ENCODE results near the gene TNK1.
"Not testable (repeated sequence)": the region's sequence is repeated elsewhere in the genome, so short reads cannot be mapped to it uniquely, and the experiment has no call there.

TNK1 gene

DNA sequence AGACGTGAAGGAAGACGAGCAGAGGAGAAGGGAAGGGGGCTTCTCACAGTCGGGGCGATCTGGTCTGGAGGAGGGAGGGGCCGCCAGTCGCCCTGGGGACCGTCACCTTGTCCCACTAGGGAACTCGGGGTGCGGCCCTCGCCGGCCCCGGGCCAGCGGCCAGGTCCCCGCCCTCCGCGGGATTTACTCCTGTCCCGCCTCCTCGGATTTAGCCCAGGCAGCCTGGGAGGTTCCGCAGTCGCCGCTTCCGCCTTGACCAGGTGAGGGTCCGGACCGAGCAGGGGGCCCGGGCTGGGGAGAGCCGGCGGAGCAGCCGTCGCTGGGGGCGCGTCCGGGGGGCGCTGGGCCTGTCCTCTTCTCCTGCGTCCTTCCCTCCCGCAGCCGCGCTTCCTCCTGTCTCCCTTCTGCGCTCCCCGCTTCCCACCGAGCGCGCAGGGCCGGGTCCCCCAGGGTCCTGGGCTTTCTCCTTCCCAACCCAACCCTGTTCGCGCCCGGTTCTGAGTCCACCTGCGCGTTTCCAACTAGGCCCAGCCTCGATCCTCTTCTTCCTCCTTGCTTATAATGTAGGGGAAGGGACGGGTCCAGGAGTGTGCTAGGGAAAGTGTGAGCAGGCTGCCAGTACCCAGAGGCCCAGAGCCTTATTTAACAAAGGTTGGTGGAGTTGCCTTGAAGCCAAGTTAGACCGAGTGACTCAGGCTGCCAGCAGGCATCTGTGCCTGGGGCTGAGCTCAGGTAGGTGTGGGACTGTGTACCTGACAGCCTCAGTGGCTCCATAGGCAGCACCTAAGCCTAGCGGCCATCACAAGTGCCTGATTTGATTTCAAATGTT, at the start of gene TNK1:
TSS of gene TNK1 (plus strand) at position 235 of the 829 bp plus-strand sequence. CDS start 1,838 bp downstream, outside the sequence.
- DNase-seq (ENCODE audit: low read depth in 3 of 3), result no peak

DNA sequence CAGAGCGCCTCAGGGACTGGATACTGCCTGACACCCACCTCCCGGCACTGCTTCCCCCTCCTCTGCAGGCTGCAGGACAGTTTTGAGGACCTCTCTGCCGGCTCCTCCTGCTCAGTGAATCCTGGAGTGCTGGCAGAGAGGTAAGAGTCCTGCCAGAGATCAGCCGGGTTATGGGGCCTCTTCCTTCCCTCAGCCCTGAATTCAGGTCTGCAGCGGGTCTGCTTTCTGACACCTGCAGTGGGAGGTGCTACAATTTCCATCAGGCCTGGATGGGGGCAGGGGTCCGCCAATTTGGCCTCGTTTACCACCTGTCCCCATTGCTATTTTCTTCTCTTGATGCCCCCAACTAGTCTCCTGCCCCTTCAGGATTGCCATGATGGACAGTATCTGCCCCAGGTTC, 48.8 kb upstream of the TNK1 start:
- DNase-seq (ENCODE audit: low read depth in 3 of 3), result no peak

DNA sequence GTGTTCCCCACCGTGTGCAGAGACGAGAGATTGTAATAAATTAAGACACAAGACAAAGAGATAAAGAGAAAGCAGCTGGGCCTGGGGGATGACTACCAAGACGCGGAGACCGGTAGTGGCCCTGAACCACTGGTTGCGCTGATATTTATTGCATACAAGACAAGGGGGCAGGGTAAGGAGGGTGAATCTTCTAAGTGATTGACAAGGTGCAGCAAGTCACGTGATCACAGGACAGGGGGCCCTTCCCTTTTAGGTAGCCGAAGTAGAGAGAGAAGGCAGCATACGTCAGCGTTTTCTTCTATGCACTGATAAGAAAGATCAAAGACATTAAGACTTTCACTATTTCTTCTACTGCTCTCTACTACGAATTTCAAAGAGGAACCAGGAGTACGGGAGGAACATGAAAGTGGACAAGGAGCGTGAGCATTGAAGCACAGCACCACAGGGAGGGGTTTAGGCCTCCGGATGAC, 48.3 kb upstream of the TNK1 start:
- DNase-seq (ENCODE audit: low read depth in 3 of 3), result not testable (repeated sequence)

DNA sequence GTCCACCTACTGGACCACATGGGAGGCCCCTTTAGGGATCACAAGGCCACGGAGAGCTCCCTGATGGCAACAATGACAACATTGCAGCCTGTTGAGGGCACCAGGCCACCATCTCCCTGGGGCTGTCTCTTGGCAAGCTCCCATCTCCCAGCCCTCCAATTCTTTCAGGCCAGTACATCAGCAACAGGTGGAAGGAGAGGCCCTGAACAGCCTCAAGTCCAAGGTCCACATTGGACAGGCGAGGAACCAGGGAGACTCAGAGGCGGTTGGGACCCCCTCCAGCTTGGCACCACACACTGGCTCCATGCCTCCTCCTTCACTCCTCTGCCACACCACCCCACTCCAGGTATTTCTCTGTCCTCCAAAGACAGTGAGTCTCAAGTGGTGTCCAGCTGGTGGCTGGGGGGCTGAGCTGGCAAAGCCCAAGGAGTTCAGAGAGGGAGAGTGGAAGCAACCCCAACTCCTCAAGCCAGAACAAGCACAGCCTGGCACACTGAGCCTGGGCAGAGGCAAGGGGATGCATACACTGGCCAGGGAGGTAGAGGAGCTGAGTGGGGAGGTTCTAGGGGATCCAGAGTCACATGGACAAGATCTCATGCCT, 45.9 kb upstream of the TNK1 start:
- no peak for DNase-seq (ENCODE audit: low read depth in 3 of 3)

DNA sequence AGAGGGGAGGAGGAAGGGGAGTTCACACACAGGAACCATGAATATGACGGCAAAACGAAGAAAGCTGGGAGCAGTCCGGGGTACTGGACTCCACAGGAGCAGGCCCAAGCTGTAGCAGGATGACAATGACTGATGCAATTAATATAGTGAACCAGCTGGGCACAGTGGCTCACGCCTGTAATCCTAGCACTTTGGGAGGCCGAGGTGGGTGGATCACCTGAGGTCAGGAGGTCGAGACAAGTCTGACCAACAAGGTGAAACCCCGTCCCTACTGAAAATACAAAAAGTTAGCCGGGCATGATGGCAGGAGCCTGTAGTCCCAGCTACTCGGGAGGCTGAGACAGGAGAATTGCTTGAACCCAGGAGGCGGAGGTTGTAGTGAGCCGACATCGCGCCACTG, 45.1 kb upstream of the TNK1 start:
- not testable (repeated sequence) for DNase-seq (ENCODE audit: low read depth in 3 of 3)

DNA sequence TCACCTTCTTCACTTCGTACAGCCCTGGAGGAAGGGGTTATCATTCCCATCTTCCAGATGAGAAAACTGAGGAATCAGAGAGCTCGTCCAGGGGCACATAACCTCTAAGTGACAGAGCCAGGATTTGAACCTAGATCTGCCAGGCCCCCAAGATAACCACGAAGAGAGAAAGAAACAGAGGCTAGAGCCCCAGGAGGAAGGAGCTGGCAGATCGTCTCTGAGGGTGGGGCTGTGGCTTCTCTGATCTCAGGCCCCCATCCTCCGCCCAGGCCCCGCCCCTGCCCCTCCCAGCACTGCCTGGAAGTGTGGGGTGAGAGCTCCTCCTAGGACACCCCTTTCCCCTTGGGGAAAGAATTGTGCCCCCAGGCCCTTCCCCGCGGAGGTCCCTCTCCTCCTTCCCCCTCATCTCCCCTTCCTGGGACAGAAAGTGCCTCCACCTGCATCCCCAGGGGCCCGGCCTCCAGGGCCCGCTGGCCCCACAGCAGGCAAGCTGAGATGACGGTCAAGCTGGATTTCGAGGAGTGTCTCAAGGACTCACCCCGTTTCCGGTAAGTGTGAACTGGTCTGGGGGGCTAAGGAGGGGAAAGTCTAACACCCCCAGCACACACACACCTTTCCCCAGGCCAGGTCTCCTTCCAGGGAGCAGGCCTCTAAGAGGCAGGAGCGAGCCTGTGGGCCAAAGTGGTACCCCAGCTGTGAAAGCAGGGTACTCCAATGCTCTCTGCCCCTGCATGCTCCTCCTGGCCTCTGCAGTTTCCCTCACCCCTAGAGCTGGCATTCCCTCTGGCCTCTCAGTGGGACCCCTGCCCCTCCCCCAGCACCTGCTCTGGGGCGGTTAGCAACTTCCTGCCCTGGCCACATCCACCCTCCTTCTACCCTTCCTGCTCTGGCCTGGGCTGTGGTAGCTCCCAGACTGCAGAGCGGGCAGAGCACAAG, 44.4 kb upstream of the TNK1 start, which contains the start of gene ACAP1:
TSS of gene ACAP1 (plus strand) at position 290 of the 936 bp plus-strand sequence. CDS start at position 496, 206 bp downstream.
- DNase-seq (ENCODE audit: low read depth in 3 of 3), result peak; percentile 68 to 89 (median 70)

DNA sequence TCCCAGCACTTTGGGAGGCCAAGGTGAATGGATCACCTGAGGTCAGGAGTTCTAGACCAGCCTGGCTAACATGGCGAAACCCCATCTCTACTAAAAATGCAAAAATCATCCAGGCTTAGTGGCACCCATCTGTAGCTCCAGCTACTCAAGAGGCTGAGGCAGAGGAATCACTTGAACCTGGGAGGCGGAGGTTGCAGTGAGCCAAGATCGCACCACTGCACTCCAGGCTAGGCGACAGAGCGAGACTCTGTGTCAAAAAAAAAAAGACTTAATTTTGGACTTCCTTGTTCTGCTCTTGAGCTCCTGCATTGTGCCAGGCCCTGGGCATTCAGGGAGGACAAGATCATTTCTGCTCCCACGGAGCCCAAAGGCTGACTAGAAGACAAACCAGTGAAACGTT, 43.3 kb upstream of the TNK1 start:
- DNase-seq (ENCODE audit: low read depth in 3 of 3), result not testable (repeated sequence)

DNA sequence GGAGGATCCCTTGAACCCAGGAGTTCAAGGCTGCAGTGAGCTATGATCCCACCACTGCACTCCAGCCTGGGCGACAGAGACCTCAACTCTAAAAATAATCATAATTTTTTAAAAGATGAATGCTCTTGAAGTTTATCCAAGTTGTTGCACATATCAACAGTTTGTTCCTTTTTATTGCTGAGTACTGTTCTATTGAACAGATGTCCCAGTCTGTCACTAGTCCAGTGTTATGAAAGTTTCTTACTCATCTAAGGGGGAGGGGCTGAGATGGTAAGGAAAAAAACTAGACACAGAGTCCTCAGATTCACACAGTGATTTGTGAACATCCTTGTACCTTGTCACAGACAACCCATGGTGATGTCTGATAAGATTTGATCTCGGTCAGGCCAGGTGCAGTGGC, 40.7 kb upstream of the TNK1 start:
- DNase-seq (ENCODE audit: low read depth in 3 of 3), result no peak

DNA sequence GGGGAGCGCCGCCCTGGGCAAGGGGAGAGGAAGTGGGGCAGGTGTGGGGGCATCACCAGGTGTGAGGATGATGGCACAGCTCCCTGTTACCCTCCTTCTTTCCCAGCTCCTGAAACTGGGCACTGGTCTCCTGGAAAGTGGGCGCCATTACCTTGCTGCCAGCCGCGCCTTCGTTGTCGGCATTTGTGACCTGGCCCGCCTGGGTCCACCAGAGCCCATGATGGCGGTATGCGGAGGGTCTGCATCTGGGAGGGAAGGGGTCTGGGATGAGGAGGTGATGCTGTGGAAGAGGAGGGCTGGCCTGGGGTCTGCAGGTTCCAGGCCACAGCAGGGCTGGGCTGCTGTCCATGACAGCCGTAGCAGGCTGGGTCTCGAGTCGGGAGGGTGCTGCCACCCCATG, 39.0 kb upstream of the TNK1 start:
- no peak for DNase-seq (ENCODE audit: low read depth in 3 of 3)

DNA sequence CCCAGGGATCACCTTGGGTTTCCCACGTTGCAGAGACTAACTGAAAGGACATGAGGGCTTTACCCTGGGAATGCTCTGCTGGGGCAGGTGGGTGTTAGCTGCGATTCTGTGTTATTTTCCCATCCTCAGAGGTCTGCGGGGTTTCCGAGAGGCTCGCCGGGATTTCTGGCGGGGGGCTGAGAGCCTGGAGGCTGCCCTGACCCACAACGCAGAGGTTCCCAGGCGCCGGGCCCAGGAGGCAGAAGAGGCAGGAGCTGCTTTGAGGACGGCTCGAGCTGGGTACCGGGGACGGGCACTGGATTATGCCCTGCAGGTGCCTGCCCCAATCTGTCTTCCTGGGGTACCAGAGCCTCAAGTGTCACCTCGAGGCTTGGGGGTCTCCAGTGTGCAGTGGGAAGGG, 37.6 kb upstream of the TNK1 start:
- no peak for DNase-seq (ENCODE audit: low read depth in 3 of 3)

DNA sequence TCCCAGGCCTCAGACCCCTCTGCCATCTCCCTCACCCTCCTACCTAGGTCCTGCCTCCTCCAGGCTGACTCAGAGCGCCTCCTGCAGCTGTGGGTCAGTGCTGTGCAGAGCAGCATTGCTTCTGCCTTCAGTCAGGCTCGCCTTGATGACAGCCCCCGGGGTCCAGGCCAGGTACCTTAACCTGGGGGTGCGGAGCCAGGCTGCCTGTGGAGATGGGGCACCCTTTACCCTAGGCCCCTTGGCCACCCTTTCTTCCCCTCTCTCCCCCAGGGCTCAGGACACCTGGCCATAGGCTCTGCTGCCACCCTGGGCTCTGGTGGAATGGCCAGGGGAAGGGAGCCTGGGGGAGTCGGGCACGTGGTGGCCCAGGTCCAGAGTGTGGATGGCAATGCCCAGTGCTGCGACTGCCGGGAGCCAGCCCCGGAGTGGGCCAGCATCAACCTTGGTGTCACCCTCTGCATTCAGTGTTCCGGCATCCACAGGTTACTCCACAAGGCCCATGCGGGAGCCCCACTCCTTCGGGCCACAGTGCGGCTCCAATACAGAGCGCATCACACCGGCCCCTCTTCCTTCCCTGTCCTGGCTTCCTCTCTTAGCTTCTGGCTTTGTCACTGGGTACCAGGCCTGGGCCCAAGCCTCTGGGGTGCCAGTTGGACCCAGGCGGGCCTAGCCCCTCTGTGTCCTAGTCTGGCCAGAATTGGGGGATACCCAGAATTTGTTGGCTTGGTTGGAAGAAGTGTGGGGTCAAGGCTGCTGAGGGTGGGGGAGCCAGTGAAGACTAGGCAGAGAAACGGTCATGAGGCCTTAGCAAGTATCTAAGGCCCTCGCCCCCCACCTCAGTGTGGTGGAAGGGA, 33.9 kb upstream of the TNK1 start:
- DNase-seq (ENCODE audit: low read depth in 3 of 3), result no peak

DNA sequence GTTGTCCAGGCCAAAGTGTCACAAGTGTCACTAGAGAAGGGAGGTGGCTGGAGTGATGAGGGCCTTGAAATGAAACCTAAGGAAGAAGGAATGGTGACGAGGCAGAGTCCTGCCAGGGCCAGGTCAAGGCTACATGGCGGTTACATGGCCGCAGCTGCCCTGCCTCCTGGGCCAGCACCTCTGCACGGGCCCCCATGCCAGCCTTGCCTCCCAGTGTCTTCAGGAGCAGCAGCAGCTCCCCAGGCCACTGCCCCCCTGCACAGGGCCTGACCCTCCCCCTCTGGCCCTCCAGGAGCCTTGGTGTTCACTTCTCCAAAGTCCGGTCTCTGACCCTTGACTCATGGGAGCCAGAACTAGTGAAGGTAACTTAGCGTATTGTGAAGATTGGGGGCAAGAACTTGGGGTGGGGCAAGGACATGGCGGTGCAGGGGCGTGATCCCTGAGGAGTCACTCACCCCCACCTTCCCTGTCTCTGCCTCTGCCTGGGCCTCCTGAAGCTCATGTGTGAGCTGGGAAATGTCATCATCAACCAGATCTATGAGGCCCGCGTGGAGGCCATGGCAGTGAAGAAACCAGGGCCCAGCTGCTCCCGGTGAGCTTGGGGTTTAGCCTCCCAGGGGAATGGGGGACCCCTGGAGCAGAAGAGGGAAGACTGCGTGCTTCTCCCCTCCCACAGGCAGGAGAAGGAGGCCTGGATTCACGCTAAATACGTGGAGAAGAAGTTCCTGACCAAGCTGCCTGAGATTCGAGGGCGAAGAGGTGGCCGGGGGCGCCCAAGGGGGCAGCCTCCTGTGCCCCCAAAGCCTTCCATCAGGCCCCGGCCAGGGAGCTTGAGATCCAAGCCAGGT, 33.0 kb upstream of the TNK1 start:
- DNase-seq (ENCODE audit: low read depth in 3 of 3), result no peak

DNA sequence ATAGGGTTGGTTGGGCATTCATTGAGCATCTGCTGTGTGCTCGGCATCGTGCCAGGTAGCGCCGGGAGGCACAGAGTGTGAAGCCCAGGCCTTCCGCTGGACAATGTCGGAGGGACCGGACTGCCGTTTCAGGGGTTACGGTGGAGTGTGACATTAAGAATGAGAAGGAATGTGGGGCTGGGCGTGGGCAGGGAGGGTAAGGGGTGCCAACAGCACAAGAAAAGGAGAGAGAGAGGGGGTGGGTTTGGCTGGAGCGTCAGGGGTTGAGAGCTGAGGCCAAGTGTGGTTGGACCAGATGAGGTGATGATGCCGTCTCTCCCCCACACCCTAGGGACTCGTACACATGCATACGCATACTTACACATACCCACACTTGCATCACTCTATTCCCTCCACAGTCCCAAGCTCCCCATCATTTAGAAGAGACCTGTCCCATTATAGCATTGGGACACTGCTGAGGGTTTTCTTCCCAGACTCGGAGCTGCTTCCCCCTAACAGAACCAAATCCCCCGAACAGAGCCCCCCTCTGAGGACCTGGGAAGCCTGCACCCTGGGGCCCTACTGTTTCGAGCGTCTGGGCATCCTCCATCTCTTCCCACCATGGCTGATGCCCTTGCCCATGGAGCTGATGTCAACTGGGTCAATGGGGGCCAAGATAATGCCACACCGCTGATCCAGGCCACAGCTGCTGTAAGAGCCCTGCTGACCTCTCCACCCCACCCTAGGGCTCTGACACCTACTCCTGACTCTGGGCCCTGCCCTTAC, 32.2 kb upstream of the TNK1 start:
- DNase-seq (ENCODE audit: low read depth in 3 of 3), result no peak

DNA sequence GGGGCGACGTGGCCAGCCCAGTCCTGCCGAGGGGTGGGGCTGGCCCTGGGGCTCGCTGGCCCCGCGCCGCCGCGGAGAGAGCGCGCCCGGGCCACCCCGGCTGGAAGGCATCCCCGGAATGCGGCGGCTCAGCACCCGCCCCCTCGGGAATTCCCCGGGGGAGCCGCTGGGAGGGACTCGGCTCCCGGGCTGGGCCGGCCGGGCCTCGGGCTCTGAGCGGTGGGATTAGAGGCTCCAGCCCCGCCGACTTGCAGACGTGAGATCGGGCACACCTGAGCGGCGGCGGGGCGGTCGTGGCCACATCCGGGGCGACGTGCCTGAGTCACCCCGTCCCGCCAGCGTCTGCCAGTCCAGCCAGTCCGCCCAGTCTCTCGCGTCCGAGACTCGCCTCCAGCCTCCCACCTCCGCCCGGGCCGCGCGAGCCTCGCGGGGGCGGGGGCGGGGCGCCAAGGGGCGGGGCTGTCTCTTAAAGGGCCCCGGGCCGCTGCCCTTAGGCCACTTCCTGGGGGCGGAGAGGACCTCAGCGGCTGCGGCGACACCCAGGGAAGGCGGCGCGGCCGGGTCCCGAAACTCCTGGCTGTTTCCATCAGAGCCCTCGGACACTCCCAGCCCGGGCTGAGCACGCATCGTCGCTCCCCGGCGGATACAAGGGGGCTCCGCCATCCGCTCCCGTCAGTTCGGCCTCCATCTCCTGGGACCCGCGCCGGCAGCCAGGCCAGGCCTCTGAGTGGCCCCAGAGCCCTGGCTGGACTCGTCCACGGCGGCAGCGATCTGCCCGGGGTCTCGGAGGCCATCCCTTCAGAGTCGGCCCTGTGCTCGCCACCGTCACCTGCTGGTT, 29.0 kb upstream of the TNK1 start, which contains the start of gene KCTD11:
TSS of gene KCTD11 (plus strand) at position 498 of the 838 bp plus-strand sequence.
- peak; percentile 59 to 72 (median 59) for DNase-seq (ENCODE audit: low read depth in 3 of 3)

DNA sequence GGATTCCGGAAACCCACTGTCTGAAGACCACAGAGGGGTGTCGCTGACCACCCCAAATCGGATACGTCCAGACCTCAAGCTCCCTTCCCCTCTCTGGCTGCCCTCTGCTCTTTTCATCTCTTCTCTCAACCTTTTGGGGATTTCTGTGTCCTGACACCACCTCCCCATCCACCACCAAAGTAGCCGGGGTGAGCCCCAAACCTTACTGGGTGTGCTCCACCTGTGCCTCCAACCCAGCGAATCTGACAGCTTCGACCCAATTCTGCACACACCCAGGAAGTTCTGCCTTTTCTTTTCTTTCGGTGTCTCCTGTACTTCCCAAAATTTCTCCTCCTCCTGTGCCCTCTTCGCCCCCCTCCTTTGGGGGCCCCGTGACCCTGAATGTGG, 28.4 kb upstream of the TNK1 start:
- no peak for DNase-seq (ENCODE audit: low read depth in 3 of 3)

DNA sequence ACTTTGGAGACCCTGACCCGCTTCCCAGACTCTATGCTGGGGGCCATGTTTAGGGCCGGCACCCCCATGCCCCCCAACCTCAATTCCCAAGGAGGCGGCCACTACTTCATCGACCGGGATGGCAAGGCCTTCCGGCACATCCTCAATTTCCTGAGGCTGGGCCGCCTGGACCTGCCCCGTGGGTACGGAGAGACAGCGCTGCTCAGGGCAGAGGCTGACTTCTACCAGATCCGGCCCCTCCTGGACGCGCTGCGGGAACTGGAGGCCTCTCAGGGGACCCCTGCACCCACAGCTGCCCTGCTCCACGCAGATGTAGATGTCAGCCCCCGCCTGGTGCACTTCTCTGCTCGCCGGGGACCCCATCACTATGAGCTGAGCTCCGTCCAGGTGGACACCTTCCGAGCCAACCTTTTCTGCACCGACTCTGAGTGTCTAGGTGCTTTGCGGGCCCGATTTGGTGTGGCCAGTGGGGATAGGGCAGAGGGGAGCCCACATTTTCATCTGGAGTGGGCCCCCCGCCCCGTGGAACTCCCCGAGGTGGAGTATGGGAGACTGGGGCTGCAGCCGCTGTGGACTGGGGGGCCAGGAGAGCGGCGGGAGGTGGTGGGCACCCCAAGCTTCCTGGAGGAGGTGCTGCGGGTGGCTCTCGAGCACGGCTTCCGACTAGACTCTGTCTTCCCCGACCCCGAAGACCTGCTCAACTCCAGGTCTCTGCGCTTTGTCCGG, 27.8 kb upstream of the TNK1 start:
- DNase-seq (ENCODE audit: low read depth in 3 of 3), result no peak

DNA sequence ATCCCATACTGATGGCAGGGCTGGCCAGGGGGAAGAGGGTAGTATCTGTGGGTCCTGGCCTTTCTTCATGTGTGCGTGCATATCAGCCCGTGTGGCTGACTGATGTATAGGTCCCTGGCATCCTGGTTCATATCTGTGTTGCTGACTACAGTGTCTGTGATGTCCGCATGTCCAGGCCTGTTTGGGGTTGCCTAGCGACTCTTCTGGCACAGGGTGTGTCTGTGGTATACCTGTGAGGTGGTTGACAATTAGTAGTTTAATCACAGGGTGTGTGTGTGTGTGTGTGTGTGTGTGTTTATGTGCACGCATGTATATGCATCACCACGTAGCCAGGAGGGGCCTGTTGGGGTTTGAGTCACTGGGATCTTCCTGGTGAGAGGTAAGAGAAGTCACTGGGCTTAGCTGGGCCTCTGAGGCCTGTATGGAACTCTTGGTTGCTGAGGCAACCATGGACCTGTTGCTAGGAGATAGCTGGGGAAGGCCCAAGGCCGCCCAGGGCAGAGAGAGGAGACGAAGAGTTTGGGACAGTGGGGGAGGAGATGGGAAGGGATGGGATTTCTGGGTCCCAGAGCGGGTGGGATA, 26.5 kb upstream of the TNK1 start:
- peak in 2 of 3 donors; percentile 28 to 40 for DNase-seq (ENCODE audit: low read depth in 3 of 3)
